ENCODE results near the gene LSM14B. TPM values are rescaled to one million over a fixed set of nuclear protein-coding genes. Genes with fewer than 3 reads are reported as not detected.
A peak's percentile ranks its signal among the peaks of the same experiment; 100 is the strongest.

Gene LSM14B
- total RNA-seq, 1 experiment from 2014 or later: 82.4 TPM

DNA sequence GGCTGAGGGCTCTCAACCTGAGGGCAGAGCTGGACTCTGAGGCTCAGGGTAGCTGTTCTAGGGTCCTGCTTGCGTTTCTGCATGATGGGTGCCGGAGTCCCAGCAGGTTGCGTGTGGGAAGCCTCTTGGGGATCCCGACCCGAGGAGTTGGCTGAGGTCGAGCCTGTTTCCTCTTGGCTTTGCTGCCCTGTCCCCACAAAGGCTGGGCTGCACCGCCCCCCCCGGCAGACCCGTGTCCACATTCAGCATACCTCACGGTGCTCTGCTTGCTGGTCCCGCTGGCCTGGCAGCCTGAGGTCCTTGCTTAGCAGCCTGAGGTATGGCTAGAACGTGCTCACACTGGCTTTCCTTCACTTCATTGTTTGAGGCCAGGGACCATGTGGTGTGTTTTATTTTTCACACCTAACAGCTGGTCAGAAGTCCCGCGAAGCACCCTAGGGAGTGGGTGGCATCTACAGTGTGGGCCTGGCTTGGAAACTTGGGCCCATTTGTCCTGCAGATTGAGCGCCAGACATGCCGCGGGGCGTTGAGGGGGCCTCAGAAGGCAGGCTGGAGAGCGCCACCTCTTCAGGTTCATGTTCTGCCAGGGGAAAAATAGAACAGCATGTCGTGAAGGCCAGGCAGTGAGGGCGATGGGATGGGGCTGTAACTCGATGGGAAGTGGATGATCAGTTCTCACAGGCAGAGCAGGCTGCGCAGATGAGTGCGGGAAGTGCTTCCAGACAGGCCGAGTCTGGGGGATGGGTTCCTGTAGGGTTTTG lies 9.5 kb downstream of the LSM14B start:
- H2BK12ac ChIP-seq (ENCODE audit: insufficient read length, low read depth, low read length): no peak overlapping the region
- no peak overlapping the region for H3K18ac ChIP-seq (ENCODE audit: insufficient read length, low read depth, low read length)
- H3K27me3 ChIP-seq (ENCODE audit: insufficient read depth, low read length): no peaks in the 10 kb centered on the region
- no peak overlapping the region for H2BK120ac ChIP-seq (ENCODE audit: low read depth, low read length, poor library complexity, severe bottlenecking)
- no peaks in the 10 kb centered on the region for H3K79me2 ChIP-seq (ENCODE audit: insufficient read depth, low read length)
- no peak overlapping the region for H4K5ac ChIP-seq (ENCODE audit: insufficient read length, low read depth, low read length)
- no peak overlapping the region for H2AFZ ChIP-seq (ENCODE audit: low read length)
- H2BK15ac ChIP-seq (ENCODE audit: low read depth, low read length): no peak overlapping the region
- no peak overlapping the region for H3K4me3 Mint-ChIP-seq
- H3K4ac ChIP-seq (ENCODE audit: low read depth, low read length): no peak overlapping the region
- no peaks in the 10 kb centered on the region for H3K23me2 ChIP-seq (ENCODE audit: insufficient read length, low read depth, low read length, poor library complexity, severe bottlenecking)
- TF ChIP-seq, protein P1, sequence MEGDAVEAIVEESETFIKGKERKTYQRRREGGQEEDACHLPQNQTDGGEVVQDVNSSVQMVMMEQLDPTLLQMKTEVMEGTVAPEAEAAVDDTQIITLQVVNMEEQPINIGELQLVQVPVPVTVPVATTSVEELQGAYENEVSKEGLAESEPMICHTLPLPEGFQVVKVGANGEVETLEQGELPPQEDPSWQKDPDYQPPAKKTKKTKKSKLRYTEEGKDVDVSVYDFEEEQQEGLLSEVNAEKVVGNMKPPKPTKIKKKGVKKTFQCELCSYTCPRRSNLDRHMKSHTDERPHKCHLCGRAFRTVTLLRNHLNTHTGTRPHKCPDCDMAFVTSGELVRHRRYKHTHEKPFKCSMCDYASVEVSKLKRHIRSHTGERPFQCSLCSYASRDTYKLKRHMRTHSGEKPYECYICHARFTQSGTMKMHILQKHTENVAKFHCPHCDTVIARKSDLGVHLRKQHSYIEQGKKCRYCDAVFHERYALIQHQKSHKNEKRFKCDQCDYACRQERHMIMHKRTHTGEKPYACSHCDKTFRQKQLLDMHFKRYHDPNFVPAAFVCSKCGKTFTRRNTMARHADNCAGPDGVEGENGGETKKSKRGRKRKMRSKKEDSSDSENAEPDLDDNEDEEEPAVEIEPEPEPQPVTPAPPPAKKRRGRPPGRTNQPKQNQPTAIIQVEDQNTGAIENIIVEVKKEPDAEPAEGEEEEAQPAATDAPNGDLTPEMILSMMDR (conservative IDR thresholded peaks at IDR 0.05): no peak
- no peaks in the 10 kb centered on the region; the same call in 1 of the 2 replicates for H3K27me3 Mint-ChIP-seq (ENCODE audit: low read depth)
- no peak overlapping the region for H3T11ph ChIP-seq (ENCODE audit: low read length)
- H3K14ac ChIP-seq (ENCODE audit: insufficient read depth, low read length): no peak overlapping the region
- no peaks in the 10 kb centered on the region for H3K9me3 ChIP-seq (ENCODE audit: control insufficient read depth, low read depth, low read length)
- H2AK5ac ChIP-seq (ENCODE audit: insufficient read length, low read length): no peak overlapping the region
- H4K20me1 ChIP-seq (ENCODE audit: control insufficient read depth, insufficient read depth, insufficient read length): no peaks in the 10 kb centered on the region
- no peak overlapping the region for H4K91ac ChIP-seq (ENCODE audit: insufficient read length, low read depth, low read length)
- H3K9me3 Mint-ChIP-seq: no peaks in the 10 kb centered on the region
- H4K8ac ChIP-seq (replicated peaks; ENCODE audit: insufficient read length, low read depth, low read length): no peak overlapping the region
- H3K4me2 ChIP-seq (ENCODE audit: insufficient read depth, insufficient read length, low read length): no peak overlapping the region
- H3K36me3 Mint-ChIP-seq (ENCODE audit: insufficient read depth in 1 of 3, low read depth in 3 of 3): peaks cover 55 to 100% (median 94%) of the 10 kb centered on the region in 3 experiments
- WGBS (ENCODE audit: extremely low coverage, insufficient read length, low lambda C conversion rate): no CpG with 5 or more reads among the region's 25 CpGs
- no peak for DNase-seq
- H3K9ac ChIP-seq (ENCODE audit: extremely low read depth, insufficient read length, low read length): no peak overlapping the region
- no peak overlapping the region for H2BK20ac ChIP-seq (ENCODE audit: low read depth, low read length, poor library complexity, severe bottlenecking)
- H3K56ac ChIP-seq (ENCODE audit: insufficient read length, low read depth, low read length): no peak overlapping the region
- H3K27ac Mint-ChIP-seq: peak overlapping the region in 2 of 3 experiments; percentile 42 to 96; a peak in 3 of 7 replicates
- H3K27ac ChIP-seq (ENCODE audit: insufficient read length, low read depth, low read length): no peak overlapping the region
- no peaks in the 10 kb centered on the region for H3K4me1 ChIP-seq (ENCODE audit: insufficient read depth, low read length)
- peaks cover 2% of the 10 kb centered on the region for H3K79me1 ChIP-seq (ENCODE audit: insufficient read depth, low read depth, low read length, poor library complexity, severe bottlenecking)
- H3K23ac ChIP-seq (ENCODE audit: insufficient read length, low read depth, low read length): no peak overlapping the region
- no peak overlapping the region for H2BK5ac ChIP-seq (ENCODE audit: insufficient read length, low read length)
- H3K4me1 Mint-ChIP-seq: no peaks in the 10 kb centered on the region

All from H9 (cell line).